A549 (cell line): ENCODE measurements around the gene RPS16.

Experiments
- BCL3 ChIP-seq: fragments of >200 bp; sonication (Bioruptor Twin); formaldehyde crosslinking; IDR thresholded peaks from 3 replicates; pipeline ENCODE4 v1.6.1; 2016
- BHLHE40 ChIP-seq: IDR thresholded peaks from 2 replicates; pipeline ENCODE4 v1.6.1; 2012; ENCODE audit warnings: low read depth, low read length, inconsistent platforms
- CEBPB ChIP-seq, 2 experiments: fragments of >200 bp in 1 of 2; sonication (Bioruptor Twin) in 1 of 2; formaldehyde crosslinking in 1 of 2; IDR thresholded peaks; 2 replicates each; pipeline ENCODE4 v1.6.1; 2012 to 2016
- CHD2 ChIP-seq: fragments of 150-350 bp; IDR thresholded peaks from 2 replicates; pipeline ENCODE4 v1.6.1; 2014; ENCODE audit warnings: low read length; ENCODE audit not compliant: partially characterized antibody
- CTCF ChIP-seq: fragments of >200 bp; sonication (Bioruptor Twin); formaldehyde crosslinking; IDR thresholded peaks from 3 replicates; pipeline ENCODE4 v1.5.1; 2016
- JUN ChIP-seq, 2 experiments: fragments of >200 bp; sonication (Bioruptor Twin); formaldehyde crosslinking; IDR thresholded peaks; 2 replicates in 1 of 2; 3 replicates in 1 of 2; pipeline ENCODE4 v1.6.1; 2016 to 2017
- MAX ChIP-seq: IDR thresholded peaks from 2 replicates; pipeline ENCODE4 v1.6.1; 2012
- MAZ ChIP-seq: fragments of 150-350 bp; IDR thresholded peaks from 2 replicates; pipeline ENCODE4 v1.6.1; 2014; ENCODE audit warnings: antibody characterized with exemption, low read depth, low read length, borderline replicate concordance
- MYC ChIP-seq: IDR thresholded peaks from 2 replicates; pipeline ENCODE4 v1.6.1; 2012; ENCODE audit warnings: mild to moderate bottlenecking, inconsistent platforms, low read length, improper control_type of control experiment, borderline replicate concordance
- POLR2A ChIP-seq: IDR thresholded peaks from 2 replicates; pipeline ENCODE4 v1.6.1; 2012; ENCODE audit warnings: mild to moderate bottlenecking, low read length
- RCOR1 ChIP-seq: fragments of 150-350 bp; IDR thresholded peaks from 2 replicates; pipeline ENCODE4 v1.6.1; 2014; ENCODE audit warnings: antibody characterized with exemption, low read length, low read depth
- ZC3H11A ChIP-seq: fragments of 450-650 bp; IDR thresholded peaks from 2 replicates; pipeline ENCODE4 v1.6.1; 2014; ENCODE audit warnings: antibody characterized with exemption, mild to moderate bottlenecking
- TF ChIP-seq, protein P1 (sequence below): fragments of 200-600 bp; sonication (generic); IDR thresholded peaks from 2 replicates; pipeline ENCODE4 v1.6.1; 2016; ENCODE audit warnings: antibody characterized with exemption, mild to moderate bottlenecking, moderate library complexity

DNA sequence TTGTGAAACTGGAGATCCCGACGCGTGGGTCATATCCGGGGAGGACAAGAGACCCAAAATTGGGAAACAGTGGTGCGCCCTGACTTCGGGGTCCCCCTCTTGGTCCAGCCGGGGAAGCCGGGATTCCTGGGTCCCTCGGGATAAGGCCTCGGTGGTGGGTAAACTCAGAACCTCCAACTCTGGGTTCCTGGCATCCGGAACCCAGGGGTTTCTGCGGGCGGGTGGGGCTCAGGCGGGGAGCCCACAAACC, 28.4 kb downstream of the RPS16 start:
- TF ChIP-seq CEBPB (IDR thresholded peaks at IDR 0.05), result 0 out of 4 replicates have a peak, but pooled peaks of 1 of the 2 experiments have one; percentile 19
- no peak for TF ChIP-seq CTCF
- TF ChIP-seq BCL3, result no peak
- TF ChIP-seq BHLHE40, result no peak
- TF ChIP-seq JUN (IDR thresholded peaks at IDR 0.05), result no peak
- no peak for TF ChIP-seq RCOR1
- no peak for TF ChIP-seq POLR2A
- TF ChIP-seq MAX, result no peak
- TF ChIP-seq MAZ, result no peak
- TF ChIP-seq, protein P1, sequence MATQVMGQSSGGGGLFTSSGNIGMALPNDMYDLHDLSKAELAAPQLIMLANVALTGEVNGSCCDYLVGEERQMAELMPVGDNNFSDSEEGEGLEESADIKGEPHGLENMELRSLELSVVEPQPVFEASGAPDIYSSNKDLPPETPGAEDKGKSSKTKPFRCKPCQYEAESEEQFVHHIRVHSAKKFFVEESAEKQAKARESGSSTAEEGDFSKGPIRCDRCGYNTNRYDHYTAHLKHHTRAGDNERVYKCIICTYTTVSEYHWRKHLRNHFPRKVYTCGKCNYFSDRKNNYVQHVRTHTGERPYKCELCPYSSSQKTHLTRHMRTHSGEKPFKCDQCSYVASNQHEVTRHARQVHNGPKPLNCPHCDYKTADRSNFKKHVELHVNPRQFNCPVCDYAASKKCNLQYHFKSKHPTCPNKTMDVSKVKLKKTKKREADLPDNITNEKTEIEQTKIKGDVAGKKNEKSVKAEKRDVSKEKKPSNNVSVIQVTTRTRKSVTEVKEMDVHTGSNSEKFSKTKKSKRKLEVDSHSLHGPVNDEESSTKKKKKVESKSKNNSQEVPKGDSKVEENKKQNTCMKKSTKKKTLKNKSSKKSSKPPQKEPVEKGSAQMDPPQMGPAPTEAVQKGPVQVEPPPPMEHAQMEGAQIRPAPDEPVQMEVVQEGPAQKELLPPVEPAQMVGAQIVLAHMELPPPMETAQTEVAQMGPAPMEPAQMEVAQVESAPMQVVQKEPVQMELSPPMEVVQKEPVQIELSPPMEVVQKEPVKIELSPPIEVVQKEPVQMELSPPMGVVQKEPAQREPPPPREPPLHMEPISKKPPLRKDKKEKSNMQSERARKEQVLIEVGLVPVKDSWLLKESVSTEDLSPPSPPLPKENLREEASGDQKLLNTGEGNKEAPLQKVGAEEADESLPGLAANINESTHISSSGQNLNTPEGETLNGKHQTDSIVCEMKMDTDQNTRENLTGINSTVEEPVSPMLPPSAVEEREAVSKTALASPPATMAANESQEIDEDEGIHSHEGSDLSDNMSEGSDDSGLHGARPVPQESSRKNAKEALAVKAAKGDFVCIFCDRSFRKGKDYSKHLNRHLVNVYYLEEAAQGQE, result no peak
- no peak for TF ChIP-seq CHD2
- no peak for TF ChIP-seq ZC3H11A
- TF ChIP-seq MYC, result no peak
